Lung (tissue), 16 donors: Measurements from ENCODE around the gene ST13. TPM values are rescaled to one million over a fixed set of nuclear protein-coding genes. Genes with fewer than 3 reads are reported as not detected.

Source experiments
- ATAC-seq: fragments of 200-7000 bp; cut with Tn5 transposase; one replicate; pipeline ENCODE4 v1.9.1; 2020; ENCODE audit warnings: moderate number of reproducible peaks; ENCODE audit not compliant: insufficient read depth, low FRiP score
- DNase-seq, 3 donors: peaks; one replicate each; pipeline ENCODE4 v3.0.0-alpha.2; 2013 to 2017
- H3K27ac ChIP-seq, 2 donors: one replicate each; pipeline ENCODE4 v1.5.1; 2013; ENCODE audit warnings: mild to moderate bottlenecking in 2 of 2, moderate library complexity in 2 of 2, control low read depth in 1 of 2, inconsistent platforms in 1 of 2, low read depth in 1 of 2, low read length in 1 of 2
- H3K27me3 ChIP-seq, 3 donors: one replicate each; pipeline ENCODE4 v1.5.1; 2013; ENCODE audit warnings: low read length in 2 of 3; ENCODE audit not compliant: control insufficient read depth in 3 of 3, insufficient read depth in 3 of 3
- H3K36me3 ChIP-seq, 4 donors: one replicate each; pipeline ENCODE4 v1.5.1; 2013; ENCODE audit warnings: low read length in 4 of 4, mild to moderate bottlenecking in 1 of 4, moderate library complexity in 1 of 4; ENCODE audit not compliant: control insufficient read depth in 4 of 4, insufficient read depth in 4 of 4
- H3K4me1 ChIP-seq, 5 donors: one replicate each; pipeline ENCODE4 v1.5.1; 2013; ENCODE audit warnings: low read length in 5 of 5, mild to moderate bottlenecking in 2 of 5, moderate library complexity in 1 of 5; ENCODE audit not compliant: control insufficient read depth in 5 of 5, insufficient read depth in 5 of 5
- H3K4me3 ChIP-seq: one replicate; pipeline ENCODE4 v1.5.1; 2013; ENCODE audit warnings: mild to moderate bottlenecking, control low read depth, moderate library complexity
- H3K9ac ChIP-seq, 2 donors: one replicate each; pipeline ENCODE4 v1.5.1; 2013; ENCODE audit warnings: low read length in 2 of 2, control low read depth in 1 of 2; ENCODE audit not compliant: insufficient read depth in 1 of 2
- H3K9me3 ChIP-seq, 4 donors: one replicate each; pipeline ENCODE4 v1.5.1; 2013; ENCODE audit warnings: low read length in 3 of 4, mild to moderate bottlenecking in 1 of 4, moderate library complexity in 1 of 4; ENCODE audit not compliant: control insufficient read depth in 4 of 4, insufficient read depth in 3 of 4
- CTCF ChIP-seq: IDR thresholded peaks from 2 replicates; pipeline ENCODE4 v1.5.1; 2012; ENCODE audit warnings: mild to moderate bottlenecking; ENCODE audit errors: control extremely low read depth, extremely low read depth
- WGBS, 2 donors: extraction: QIAGEN DNeasy Blood & Tissue Kit; methylation state at CpG; one replicate each; pipeline ENCODE4 v1.1.7; 2013; 5-methylcytosine and 5-hydroxymethylcytosine counted together
- long read RNA-seq, 5 donors: transcript quantifications; one replicate each; lab custom pipeline, GENCODE V29; 2026
- polyA plus RNA-seq, 2 donors: library from polyadenylated mRNA; stranded (reverse); fragments of 200-250 nt; gene quantifications; one replicate each; pipeline ENCODE4 v1.2.1, GENCODE V29; 2013
- total RNA-seq, 2 donors: library from RNA; depleted of rRNA in 1 of 2; stranded (reverse); fragments of >200 nt in 1 of 2; gene quantifications; one replicate each; pipeline ENCODE4 v1.2.1, GENCODE V29; 2014 to 2021
- donor health status: control.
- donor health status: control.
- donor health status: Bipolar disorder and iron deficiency.
- donor health status: healthy.
- donor health status: DM: yes; HTN: yes; CAD: no.

Gene ST13
- 100 to 1,000 TPM; 145 to 208 TPM for total RNA-seq
- 100 to 1,000 TPM in 1 of 2 donors, 10 to 100 TPM in 1; 61.9 to 118 TPM for polyA plus RNA-seq
- long read RNA-seq, donor 1, transcript ST13-201 (12 exons, 3,595 nt), result major isoform, 149 of 283 reads
- long read RNA-seq, donor 1, partial matches to known transcripts, result 126 of 283 reads
- long read RNA-seq, donor 1, other reads (novel, unspliced or antisense), result 8 of 283 reads
- long read RNA-seq, donor 2, transcript ST13-201 (12 exons, 3,595 nt), result major isoform, 40 of 97 reads
- long read RNA-seq, donor 2, partial matches to known transcripts, result 51 of 97 reads
- long read RNA-seq, donor 2, other reads (novel, unspliced or antisense), result 6 of 97 reads
- long read RNA-seq, donor 3, transcript ST13-201 (12 exons, 3,595 nt), result major isoform, 64 of 151 reads
- long read RNA-seq, donor 3, partial matches to known transcripts, result 82 of 151 reads
- long read RNA-seq, donor 3, other reads (novel, unspliced or antisense), result 5 of 151 reads
- long read RNA-seq, donor 4, transcript ST13-201 (12 exons, 3,595 nt), result major isoform, 48 of 106 reads
- long read RNA-seq, donor 4, partial matches to known transcripts, result 58 of 106 reads
- long read RNA-seq, donor 4, other reads (novel, unspliced or antisense), result 0 of 106 reads
- long read RNA-seq, donor 5, transcript ST13-201 (12 exons, 3,595 nt), result major isoform, 137 of 306 reads
- long read RNA-seq, donor 5, partial matches to known transcripts, result 162 of 306 reads
- long read RNA-seq, donor 5, other reads (novel, unspliced or antisense), result 7 of 306 reads

GRCh38 chr22:40856513-40857308, at the start of gene ST13, which contains the start of gene XPNPEP3:
ST13 (minus strand) TSS chr22:40856639; CDS start chr22:40856540, 99 bp downstream.
XPNPEP3 (plus strand) TSS chr22:40857148; CDS start chr22:40857182, 34 bp downstream.
- no peak for TF ChIP-seq CTCF
- WGBS, 2 donors, result 0 to 1% methylated on average over 52 to 63 of the region's 63 CpGs

DNA sequence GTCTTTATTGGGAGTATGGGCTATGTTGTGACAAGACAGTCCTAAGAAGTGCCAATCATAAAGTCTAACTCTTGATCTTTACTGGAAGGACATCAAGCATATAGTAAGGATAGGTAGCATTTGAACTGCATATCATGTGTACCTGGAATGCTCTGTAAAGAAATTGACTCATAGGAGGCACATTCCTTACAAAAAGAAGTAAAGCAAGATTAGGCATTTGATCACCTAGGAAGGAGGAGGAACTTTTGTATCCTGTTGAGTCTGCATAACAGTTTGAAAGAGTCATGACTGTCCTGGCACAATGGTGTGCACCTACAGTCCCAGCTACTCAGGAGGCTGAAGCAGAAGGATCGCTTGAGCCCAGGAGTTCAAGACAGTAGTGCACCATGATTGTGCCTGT, 47.7 kb upstream of the ST13 start:
- TF ChIP-seq CTCF, result no peak
- no peak for ATAC-seq
- H3K36me3 ChIP-seq, result peaks cover 5 to 11% (median 7%) of the 10 kb centered on the region in 4 donors

More at GRCh38 chr22:40856513-40857308, at the start of gene ST13, which contains the start of gene XPNPEP3:
- Histone ChIP-seq H3K27me3 (no peaks in the 10 kb centered on the region), H3K36me3 (peaks cover 0 to 6% (median 2%) of the 10 kb centered on the region in 4 donors), H3K9me3 (no peaks in the 10 kb centered on the region), H3K27ac (peak within 1 kb of the TSS; percentile 96 to 98), H3K4me1 (peaks cover 7 to 42% (median 14%) of the 10 kb centered on the region in 5 donors), H3K4me3 (peak within 1 kb of the TSS; percentile 94), H3K9ac (peak within 1 kb of the TSS; percentile 91 to 94)
- ATAC-seq (peak; percentile 97), DNase-seq (peak; percentile 98 to 99 (median 99))

DNA sequence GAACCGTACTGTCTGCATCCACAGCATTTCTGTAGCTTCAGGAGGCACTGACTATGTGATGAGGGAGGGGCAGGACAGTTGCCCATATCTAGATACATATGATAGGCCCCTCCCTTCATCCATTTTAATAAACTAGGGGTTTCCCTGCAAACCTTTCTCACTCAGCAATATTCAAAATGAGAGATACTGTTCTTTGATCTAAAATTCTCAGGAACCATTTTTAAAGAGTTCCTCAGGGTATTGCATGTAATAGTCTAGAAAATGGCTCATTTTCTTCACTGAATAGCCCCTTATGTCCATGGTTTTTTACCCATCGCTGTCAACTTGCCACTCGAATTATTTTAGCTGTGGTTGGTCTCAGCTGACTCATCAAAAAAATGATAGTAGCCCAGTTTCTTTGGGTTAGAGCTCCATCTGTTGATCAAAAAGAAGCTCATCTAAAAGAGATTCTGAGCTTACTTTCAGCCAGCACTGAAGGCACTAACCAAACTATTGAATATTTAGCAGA, 42.5 kb upstream of the ST13 start:
- no peaks in the 10 kb centered on the region for H3K27me3 ChIP-seq
- peaks cover 0 to 5% (median 0%) of the 10 kb centered on the region in 5 donors for H3K4me1 ChIP-seq
- H3K36me3 ChIP-seq, result peaks cover 0 to 2% (median 1%) of the 10 kb centered on the region in 4 donors
- no peak for ATAC-seq
- H3K4me3 ChIP-seq, result no peak overlapping the region
- H3K9ac ChIP-seq, result peak overlapping the region in 1 of 2 donors; percentile 8
- TF ChIP-seq CTCF, result peak; percentile 5
- H3K27ac ChIP-seq, result no peak overlapping the region
- peak in 2 of 3 donors; percentile 73 to 83 for DNase-seq
- no peaks in the 10 kb centered on the region for H3K9me3 ChIP-seq
- WGBS, 2 donors, result 43 to 50% methylated on average over 3 of the region's 3 CpGs

More for the DNA sequence above, 47.7 kb upstream of the ST13 start:
- WGBS, 2 donors, result 92 to 96% methylated on average over 1 of the region's 1 CpG
- no peaks in the 10 kb centered on the region for H3K9me3 ChIP-seq
- H3K9ac ChIP-seq, result no peak overlapping the region
- no peak for DNase-seq
- H3K4me1 ChIP-seq, result no peaks in the 10 kb centered on the region
- H3K4me3 ChIP-seq, result no peak overlapping the region
- H3K27ac ChIP-seq, result no peak overlapping the region
- H3K27me3 ChIP-seq, result no peaks in the 10 kb centered on the region
